ENCODE measurements around the gene RALGPS1. TPM values are rescaled to one million over a fixed set of nuclear protein-coding genes. Genes with fewer than 3 reads are reported as not detected.
A peak's percentile ranks its signal among the peaks of the same experiment; 100 is the strongest.

Gene RALGPS1
- total RNA-seq, 2 donors from 2014 or later: 7.6 to 18.5 TPM

GRCh38 chr9:127248241-127248640 is 333.7 kb downstream of the RALGPS1 start:
- no peak for TF ChIP-seq CTCF (IDR thresholded peaks at IDR 0.05)
- peaks cover 2 to 36% of the 10 kb centered on the region in 2 donors for H3K4me1 ChIP-seq (ENCODE audit: control insufficient read depth in 1 of 2, low read depth in 2 of 2)
- H3K36me3 ChIP-seq: peaks cover 5% of the 10 kb centered on the region
- H3K27me3 ChIP-seq (replicated peaks; ENCODE audit: insufficient read depth): no peaks in the 10 kb centered on the region
- H3K9me3 ChIP-seq: no peaks in the 10 kb centered on the region
- no peak overlapping the region for H3K27ac ChIP-seq
- no peak for ATAC-seq (ENCODE audit: insufficient number of reproducible peaks, low FRiP score, low read depth)
- no peak for DNase-seq (ENCODE audit: low spot score)
- no peak overlapping the region for H3K4me3 ChIP-seq

GRCh38 chr9:127249877-127250276 is 335.3 kb downstream of the RALGPS1 start:
- H3K9me3 ChIP-seq: no peaks in the 10 kb centered on the region
- H3K27me3 ChIP-seq (replicated peaks; ENCODE audit: insufficient read depth): no peaks in the 10 kb centered on the region
- ATAC-seq (ENCODE audit: insufficient number of reproducible peaks, low FRiP score, low read depth): no peak
- H3K4me1 ChIP-seq (ENCODE audit: control insufficient read depth in 1 of 2, low read depth in 2 of 2): peaks cover 2 to 33% of the 10 kb centered on the region in 2 donors
- no peak for TF ChIP-seq CTCF (IDR thresholded peaks at IDR 0.05)
- peak overlapping the region in 1 of 2 donors; percentile 56 for H3K27ac ChIP-seq
- no peak for DNase-seq (ENCODE audit: low spot score)
- H3K4me3 ChIP-seq: no peak overlapping the region
- H3K36me3 ChIP-seq: no peaks in the 10 kb centered on the region

DNA sequence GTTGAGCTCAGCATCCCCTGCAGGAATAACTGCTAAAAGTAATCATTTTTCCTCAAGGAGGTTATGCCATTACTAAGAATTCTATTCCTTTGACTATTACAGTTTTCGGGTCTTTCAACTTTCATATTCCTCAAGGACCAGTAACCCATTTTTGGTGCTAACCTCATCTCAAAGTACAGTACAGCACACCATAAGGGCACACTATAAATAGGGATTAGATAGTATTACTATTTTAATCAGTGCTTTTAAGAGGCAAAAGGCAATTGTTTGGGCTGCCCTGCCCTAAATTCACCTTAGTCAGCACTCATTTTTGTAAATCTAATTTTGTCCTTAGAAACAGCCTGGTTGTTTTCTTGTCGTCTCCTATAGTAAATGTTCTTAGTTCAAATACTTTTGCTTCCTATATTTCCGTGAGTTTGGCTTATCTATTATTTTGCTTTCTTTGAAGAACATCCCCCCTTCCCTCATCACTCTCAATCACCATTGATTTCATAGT is 336.4 kb downstream of the RALGPS1 start:
- DNase-seq (ENCODE audit: low spot score): no peak
- no peak for TF ChIP-seq CTCF (IDR thresholded peaks at IDR 0.05)
- Histone ChIP-seq H3K27me3 (replicated peaks; ENCODE audit: insufficient read depth) (no peaks in the 10 kb centered on the region), H3K9me3 (no peaks in the 10 kb centered on the region), H3K27ac (peak overlapping the region; percentile 56 to 57), H3K36me3 (no peaks in the 10 kb centered on the region), H3K4me1 (ENCODE audit: control insufficient read depth in 1 of 2, low read depth in 2 of 2) (peaks cover 2 to 26% of the 10 kb centered on the region in 2 donors), H3K4me3 (no peak overlapping the region)
- no peak for ATAC-seq (ENCODE audit: insufficient number of reproducible peaks, low FRiP score, low read depth)

DNA sequence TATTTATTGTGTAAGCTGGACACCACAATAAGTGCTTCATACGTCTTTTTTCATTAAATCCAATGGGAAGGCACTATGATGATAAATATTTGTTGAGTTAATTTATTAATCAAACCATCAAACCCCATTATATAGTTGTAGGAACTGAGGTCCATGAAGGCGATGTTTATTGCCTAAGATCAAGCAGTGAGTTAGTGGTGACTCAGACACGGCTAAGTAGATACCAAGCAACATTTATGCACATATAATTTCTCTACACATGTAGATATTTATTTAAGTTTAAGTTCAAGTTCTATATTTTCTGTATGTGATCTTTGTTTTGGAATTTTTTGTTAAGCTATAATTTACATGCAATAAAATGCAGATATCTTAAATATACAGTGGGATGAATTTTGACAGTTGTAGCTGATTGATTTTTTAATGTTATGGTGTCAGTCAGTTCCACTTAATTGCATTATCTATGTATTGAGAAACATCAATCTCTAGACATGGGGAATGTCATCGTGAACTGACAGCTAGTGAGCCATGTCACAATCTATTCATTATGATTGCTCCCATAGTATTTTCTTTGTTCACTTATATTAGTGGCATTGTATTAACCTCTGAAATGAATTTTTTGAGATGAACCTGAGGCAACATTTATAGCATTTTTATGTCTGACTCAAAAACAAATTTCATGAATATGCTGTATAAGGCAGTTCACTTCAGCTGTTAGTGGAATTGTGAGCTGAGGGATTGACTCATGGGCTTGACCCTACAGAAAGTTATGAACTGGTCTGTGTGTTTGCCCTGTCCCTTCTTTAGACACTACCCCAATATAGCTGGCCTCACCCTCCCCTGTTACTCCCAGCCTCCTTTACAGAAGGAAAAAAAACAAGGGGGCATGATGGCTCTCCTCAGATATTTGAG is 338.1 kb downstream of the RALGPS1 start:
- H3K27me3 ChIP-seq (replicated peaks; ENCODE audit: insufficient read depth): no peaks in the 10 kb centered on the region
- DNase-seq (ENCODE audit: low spot score): no peak
- H3K4me3 ChIP-seq: no peak overlapping the region
- TF ChIP-seq CTCF (IDR thresholded peaks at IDR 0.05): no peak
- H3K27ac ChIP-seq: no peak overlapping the region
- peaks cover 2 to 26% of the 10 kb centered on the region in 2 donors for H3K4me1 ChIP-seq (ENCODE audit: control insufficient read depth in 1 of 2, low read depth in 2 of 2)
- no peaks in the 10 kb centered on the region for H3K9me3 ChIP-seq
- H3K36me3 ChIP-seq: no peaks in the 10 kb centered on the region
- no peak for ATAC-seq (ENCODE audit: insufficient number of reproducible peaks, low FRiP score, low read depth)

DNA sequence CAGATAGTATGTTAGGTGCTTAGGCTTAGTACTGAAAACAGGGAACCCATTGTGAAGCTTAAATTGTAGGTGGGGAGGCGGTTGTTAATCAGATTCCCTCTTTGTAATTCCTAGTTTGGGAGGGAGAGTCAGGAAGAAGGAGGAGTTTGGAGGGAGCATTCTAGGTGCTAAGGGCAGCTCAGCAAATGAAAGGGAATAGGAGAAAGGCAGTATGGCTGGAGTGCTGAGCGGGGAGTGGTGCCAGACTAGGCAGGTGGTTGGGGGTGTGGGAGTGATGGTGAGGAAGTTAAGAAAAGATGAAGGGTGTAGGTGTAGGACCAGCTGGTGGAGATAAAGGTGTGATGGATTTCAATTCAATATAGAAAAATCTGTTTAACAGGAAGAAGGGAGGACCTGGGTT is 338.9 kb downstream of the RALGPS1 start:
- Histone ChIP-seq H3K4me3 (no peak overlapping the region), H3K36me3 (no peaks in the 10 kb centered on the region), H3K4me1 (ENCODE audit: control insufficient read depth in 1 of 2, low read depth in 2 of 2) (peaks cover 2 to 28% of the 10 kb centered on the region in 2 donors), H3K27ac (no peak overlapping the region), H3K27me3 (replicated peaks; ENCODE audit: insufficient read depth) (no peaks in the 10 kb centered on the region), H3K9me3 (no peaks in the 10 kb centered on the region)
- DNase-seq (ENCODE audit: low spot score): no peak
- TF ChIP-seq CTCF (IDR thresholded peaks at IDR 0.05): no peak
- no peak for ATAC-seq (ENCODE audit: insufficient number of reproducible peaks, low FRiP score, low read depth)
